GM19438 (cell line): ENCODE measurements around the gene RHOF.
A peak's percentile ranks its signal among the peaks of the same experiment; 100 is the strongest.
"Not testable (repeated sequence)": the region's sequence is repeated elsewhere in the genome, so short reads cannot be mapped to it uniquely, and the experiment has no call there.

ENCODE experiments used
- ATAC-seq: cut with Tn5 transposase; IDR thresholded peaks from one replicate; pipeline ENCODE4 v1.9.1; 2021; ENCODE audit warnings: low read depth; ENCODE audit not compliant: unreplicated experiment

The RHOF gene

DNA sequence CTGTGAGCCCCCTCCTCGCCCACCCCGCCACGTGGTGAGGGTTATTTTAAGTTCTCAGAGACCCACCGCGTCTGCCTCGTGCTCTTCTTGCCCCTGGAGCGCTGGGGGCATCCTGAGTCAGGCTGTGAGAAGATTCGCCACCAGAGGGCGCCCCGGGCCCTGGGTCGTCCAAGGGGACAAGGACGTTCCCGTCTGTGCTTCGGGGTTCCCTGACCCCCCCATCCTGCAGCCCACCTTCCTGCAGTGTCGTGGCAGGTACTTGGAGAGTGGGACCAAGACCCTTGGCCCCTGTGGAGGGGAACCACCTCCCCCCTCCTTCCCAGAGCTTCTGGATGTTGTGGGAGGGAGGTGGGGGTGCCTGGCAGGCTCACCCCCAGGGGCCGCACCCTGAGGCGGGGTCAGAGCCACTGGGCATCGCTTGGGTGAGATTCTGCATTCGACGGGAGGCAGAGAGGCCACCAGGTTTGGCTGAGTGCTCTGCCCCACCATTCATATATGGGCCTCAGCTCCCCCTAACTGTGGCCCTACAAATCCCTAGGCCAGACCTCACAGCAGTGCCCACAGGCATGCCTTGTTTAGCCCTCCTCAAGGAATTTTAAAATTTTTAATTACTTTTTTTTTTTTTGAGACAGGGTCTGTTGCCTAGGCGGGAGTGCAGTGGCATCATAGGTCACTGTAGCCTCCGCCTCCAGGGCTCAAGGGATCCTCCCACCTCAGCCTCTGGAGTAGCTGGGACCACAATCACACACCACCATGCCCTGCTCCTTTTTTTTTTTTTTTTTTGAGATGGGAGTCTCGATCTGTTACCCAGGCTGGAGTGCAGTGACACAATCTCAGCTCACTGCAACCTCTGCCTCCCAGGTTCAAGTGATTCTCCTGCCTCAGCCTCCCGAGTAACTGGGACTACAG is 17.0 kb downstream of the RHOF start:
- ATAC-seq: no peak

DNA sequence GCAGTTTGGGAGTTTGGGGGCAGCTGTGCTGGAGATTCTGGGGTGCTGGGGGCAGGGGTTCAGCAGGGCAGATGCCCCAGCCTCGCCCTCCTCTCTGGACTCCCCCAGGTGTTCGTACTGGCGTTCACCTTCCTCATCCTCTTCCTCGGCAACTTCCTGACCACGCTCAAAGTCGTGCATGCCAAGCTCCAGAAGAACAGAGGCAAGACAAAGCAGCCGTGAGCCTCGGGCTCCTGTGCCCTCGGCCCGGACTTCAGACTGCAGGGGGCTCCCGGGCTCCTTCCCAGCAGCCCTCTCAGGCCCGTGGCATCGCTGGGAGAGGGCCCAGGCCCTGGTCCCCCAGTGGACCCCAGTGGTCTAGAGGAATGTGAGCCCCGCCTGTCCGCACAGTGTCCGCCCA is 18.0 kb downstream of the RHOF start:
- ATAC-seq: no peak

DNA sequence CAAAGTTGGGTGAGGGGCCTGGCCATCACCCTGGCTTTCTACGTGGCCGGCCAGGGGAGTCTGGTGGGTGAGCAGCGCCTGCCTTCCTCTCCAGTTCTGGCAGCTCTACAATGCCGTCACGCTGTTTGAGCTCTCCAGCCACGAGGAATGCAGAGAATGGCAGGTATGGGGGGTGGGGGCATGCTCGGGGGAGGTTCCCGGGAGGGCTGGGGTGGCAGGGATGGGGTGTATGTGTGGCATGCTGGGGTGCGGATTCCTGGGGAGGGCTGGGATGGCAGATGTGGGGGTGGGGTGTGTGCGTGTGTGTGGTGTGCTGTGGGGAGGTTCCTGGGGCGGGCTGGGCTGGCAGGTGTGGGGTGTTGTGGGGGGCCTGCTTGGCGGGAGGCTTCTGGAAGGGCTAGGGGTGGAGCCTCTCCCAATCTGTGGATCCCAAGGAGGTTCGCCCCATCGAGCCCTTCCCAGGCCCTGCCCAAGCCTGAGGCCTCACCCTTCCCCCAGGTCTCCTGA is 18.5 kb downstream of the RHOF start:
- no peak for ATAC-seq

DNA sequence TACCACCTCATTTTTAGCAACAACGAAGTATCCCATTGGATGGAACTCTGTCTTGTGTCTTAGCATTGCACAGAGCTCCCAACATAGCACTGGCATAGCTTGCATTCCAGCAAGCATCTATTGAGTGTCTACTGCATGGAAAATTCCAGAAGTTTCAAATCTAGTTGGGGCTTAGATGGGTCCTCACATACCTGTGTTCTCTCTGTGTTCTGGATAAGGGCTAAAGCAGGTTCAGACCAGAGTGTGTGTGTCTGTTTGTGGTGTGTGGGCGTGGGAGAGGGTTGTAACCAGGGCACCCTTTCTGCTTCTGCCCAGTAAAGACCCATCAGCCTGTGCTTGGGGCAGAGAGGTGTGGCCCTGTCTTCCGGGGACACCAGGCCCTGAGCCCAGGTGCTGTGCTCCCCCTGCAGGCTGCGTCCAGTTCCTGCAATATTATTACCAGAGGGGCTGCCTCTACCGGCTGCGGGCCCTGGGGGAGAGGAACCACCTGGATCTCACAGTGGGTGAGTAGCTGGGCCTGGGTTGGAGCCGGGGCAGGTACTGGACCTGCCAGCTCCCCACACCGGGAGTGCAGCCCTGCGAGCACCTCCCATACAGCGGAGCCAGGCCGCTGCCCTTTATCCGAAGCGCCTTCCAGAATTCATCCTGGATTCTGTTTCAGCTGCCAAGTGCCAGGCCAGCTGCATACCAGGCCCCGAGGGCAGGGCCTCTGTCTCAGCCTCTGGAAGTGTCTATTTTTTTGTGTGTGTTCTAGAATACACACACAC is 20.3 kb downstream of the RHOF start:
- peak; percentile 76 for ATAC-seq

DNA sequence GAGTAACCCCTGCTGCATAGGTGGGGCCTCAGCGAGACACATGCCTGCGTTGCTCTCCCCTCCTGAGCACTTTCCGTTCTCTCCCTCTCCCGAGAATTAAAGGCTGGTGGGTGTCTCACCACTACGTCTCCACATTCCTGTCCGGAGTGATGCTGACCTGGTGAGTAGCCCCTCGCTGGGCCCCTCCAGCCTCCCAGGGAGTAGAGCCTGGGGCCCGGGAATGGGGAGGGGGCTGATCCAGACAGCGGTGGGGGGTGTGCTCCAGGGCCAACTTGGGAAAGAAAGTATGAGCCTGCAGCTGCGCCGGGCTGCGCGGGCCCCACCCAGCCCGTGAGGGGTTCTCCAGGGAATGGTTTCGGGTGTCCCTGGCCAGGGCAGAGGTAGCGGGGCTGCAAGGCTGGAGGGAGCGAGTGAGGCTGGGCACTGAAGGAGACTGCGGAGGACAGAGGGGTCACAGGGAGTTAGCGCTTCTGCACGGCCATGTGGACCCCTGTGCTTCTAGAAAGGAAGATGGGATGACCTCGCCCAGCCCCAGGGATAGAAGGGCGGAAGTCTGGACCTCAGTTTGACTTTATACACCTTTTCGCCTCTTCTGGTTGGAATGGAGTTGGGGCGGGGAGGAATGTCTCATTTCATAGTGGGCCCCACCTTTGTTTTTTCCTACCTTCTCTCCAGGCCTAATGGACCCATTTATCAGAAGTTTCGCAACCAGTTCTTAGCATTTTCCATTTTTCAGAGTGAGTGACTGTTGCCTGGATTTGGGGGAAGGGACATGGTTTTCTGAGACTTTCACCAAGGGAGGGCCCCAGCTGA is 22.5 kb downstream of the RHOF start:
- no peak for ATAC-seq

DNA sequence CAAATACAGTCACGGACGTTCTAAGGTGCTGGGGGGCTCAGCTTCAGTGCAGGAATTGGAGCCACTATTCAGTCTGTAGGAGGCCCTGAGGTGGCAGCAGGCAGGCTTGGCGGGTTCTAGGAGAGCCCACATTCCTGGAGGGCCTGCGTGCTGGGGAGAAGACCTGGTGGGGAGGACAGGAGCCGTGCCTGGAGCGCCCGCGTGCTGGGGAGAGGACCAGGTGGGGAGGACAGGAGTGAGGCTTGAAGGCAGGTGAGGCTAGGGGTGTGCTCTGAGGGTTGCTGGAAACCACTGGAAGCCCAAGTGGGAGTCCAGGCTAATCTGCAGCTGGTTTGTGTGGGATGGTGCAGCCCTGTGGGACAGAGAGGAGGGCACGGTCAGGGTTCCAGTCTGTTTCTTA is 23.1 kb downstream of the RHOF start:
- ATAC-seq: no peak

DNA sequence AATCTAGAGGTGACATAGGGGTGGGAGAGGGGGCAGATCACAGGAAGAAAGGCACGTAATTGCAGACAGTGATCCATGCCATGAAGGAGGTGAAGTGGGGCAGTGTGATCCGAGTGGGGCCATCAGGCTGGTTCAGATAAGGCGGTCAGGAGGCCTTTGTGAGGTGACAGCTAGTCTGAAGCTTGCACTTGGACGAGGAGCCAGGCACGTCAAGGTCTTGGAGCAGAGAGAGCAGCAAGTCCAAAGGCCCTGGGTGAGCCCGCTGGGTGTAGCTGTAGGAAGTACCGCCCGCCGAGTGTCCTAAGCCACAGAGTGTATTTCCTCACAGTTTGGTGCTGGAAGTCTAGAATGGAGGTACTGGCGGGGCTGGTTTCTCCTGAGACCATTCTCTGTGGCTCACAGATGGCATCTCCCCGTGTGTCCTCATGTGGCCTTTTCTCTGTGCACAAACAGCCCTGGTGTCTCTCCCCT is 23.6 kb downstream of the RHOF start:
- no peak for ATAC-seq

DNA sequence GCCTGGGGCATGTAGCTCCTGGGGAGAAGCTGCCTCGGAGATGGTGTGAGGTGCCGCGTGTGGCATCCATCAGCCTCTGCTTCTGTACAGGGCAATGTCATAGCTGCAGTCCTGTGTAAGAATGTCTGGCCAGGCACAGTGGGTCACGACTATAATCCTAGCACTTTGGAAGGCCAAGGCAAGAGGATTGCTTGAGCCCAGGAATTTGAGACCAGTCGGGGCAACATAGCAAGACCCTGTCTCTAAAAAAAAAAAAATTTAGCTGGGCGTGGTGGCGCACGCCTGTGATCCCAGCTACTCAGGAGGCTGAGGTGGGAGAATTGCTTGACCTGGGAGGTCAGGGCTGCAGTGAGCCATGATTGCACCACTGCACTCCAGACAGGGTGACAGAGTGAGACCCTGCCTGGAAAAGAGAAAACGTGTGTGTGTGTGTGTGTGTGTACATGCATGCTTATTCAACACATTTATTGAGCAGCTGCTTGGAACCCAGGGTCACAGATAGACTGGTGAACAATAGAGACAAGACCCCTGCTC is 24.1 kb downstream of the RHOF start:
- ATAC-seq: no peak

DNA sequence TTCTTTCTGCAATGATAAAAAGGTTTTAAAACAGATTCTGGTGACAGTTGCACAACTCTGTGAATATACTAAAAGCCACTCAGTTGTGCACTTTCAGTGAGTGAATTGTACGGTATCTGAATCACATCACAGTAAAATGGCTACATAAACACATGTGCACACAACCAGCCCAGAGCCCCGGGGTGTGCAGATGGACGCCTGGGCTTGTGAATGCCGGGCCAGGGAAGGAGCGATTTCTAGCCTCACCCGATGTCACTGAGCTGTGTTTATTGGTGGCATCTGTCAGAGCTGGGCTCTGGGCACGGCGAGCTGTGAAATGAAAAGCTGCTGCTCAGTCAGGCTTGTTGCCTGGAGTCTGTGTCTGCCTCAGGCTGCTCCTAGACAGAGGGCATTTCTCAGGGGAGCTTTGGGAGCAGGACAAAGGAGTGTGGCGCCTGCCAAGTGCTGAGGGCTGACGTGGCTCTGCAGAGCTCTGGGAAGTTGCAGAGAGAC is 25.9 kb downstream of the RHOF start:
- ATAC-seq: no peak

DNA sequence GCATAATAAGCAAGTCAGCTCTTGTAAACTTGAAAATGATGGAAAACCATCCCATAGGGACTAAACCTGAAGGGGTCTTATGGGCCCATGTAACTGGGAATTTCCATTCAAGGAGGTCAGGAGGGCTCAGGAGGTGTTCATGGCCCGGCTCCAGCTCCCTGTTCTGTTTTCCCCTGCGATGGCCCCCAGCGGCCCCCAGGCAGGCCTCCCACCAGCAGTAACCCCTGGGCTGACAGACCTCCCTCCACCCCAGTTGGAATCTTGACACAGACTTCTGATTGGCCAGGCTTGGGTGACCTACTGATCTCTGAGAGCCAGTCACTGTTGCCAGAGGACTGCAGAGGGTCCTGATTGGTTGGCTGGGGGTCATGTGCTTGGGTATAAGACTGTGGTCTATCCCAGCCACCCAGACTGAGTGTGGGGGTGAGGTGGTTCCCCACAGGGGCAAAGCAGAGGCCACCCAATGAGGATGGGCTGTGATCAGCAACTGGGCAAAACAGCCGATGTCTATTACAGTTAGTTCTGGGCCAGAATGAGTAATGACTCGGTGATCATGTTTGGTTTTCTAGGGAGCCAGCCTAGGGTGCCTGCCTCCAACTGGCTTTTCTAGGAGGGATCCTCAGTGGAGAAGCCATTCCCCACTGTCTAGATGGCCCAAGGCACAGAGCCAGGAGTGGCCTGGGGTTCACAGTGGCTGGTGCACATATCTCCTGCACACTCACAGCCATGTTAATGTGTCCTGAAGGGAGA is 27.0 kb downstream of the RHOF start:
- ATAC-seq: no peak

DNA sequence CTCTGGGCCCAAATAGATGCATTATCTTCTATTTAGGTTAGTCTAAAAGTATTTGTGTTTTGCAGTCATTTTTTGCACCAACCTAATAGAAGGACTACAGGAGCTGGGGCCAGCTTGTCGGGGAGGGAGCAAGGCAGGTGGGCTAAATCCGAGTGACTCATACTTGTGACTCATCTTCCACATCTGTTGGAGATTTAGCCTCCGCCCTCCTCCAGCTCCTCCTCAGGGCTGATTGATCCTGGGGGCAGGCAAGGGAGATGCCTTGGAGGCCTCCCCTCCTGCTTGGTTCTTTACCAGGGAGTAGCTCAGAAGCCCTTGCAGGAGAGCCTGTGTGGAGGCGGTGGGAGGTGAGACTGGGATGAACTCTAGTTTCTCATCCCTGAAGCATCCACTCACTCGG is 27.9 kb downstream of the RHOF start:
- ATAC-seq: no peak

DNA sequence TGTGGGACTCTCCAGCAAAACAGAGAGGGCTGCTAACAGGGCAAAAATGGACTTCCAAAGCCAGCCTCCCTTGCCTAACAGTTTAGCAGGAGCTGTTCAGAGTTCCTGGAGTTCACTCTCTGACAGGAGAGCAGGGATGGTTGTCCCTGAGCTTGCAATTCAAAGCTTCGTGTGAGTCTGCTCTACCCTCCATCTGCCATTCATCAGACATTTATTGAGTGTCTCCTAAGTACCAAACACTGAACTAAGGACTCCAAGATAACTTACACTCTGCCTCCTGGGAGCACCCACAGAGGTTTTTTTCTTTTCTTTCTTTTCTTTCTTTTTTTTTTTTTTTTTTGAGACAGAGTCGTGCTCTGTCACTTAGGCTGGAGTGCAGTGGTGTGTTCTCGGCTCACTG is 28.7 kb downstream of the RHOF start:
- ATAC-seq: no peak

DNA sequence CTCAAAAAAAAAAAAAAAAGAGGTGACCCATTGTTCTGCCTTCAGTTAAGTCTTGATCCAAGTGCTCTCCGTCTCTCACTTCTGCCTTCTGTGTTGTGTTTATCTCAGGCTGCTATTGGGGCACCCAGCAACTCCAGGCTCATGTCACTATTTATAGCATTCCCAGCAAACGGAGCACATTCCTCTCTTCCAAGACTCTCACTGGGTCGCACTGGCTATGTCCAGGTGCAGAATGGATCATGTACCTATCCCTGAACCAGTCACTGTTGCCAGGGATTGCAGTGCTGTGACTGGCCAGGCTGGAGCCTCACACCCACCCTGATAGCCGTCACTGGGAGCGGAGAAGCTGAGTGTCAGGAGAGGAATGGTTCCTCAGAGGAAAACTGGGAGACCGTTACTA is 31.2 kb downstream of the RHOF start:
- no peak for ATAC-seq

DNA sequence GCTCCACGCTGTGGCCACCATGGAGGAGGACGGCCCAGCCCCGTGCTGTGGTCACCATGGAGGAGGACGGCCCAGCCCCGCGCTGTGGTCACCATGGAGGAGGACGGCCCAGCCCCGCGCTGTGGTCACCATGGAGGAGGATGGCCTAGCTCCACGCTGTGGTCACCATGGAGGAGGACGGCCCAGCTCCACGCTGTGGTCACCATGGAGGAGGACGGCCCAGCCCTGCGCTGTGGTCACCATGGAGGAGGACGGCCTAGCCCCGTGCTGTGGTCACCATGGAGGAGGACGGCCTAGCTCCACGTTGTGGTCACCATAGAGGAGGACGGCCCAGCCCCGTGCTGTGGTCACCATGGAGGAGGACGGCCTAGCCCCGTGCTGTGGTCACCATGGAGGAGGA is 35.0 kb downstream of the RHOF start:
- not testable (repeated sequence) for ATAC-seq

DNA sequence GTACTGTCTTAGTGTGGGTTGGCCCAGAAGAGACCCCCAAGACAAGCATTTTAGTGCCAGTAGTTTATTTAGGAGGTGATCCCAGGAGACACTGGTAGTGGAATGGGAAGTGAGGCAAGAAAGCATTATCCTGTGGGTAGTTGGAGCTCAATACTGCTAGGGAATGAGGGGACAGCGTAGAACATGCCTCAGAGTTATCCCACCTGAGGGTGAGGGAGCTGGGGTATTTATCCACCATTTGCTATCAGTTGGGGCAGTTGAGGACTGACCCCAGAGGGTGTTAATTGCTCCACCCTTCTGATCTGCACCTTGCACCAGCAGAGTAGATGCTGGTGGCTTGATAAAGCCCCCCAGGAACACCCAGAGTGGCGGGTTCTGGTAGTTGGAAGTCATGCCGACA is 37.9 kb downstream of the RHOF start:
- ATAC-seq: no peak

DNA sequence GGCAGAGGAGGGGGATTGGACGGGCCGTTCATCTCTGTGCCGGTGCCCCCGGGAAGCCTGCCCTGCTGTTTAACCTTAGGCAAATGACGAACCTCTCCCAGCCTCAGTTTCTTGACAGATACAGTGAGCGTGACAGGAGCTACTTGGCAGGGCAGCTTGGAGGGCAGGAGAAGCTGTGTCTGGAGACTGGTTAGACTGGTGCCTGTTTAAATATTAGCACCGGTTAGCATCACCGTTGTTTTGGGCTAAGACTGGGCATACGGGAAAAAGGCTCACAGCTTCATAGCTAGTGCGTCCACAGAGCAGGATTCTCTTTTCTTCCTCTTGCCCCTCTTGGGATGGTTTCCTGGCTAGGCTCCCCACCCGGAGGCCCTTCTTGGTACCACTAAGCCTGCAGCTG is 38.7 kb downstream of the RHOF start:
- ATAC-seq: no peak

DNA sequence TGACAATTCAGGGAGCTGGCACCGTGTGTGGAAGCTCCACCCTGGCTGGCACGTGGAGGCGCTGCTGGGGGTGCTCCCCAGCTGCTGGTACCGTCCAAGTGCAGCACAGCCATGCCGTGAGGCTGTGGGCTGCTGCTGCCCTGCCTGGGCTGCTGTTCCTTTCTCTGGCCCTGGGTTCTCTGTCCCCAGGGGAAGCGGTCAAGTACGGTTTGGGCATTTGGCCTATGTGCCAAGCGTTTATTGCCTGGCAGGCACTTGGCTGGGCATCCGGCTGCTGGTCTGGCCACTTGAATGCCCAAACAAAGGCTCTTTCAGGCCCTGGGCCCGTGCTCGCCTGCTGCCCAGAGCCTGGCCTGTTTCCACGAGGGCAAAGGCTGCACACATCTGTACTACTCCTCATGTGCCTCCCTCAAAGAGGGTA is 39.6 kb downstream of the RHOF start:
- ATAC-seq: no peak

DNA sequence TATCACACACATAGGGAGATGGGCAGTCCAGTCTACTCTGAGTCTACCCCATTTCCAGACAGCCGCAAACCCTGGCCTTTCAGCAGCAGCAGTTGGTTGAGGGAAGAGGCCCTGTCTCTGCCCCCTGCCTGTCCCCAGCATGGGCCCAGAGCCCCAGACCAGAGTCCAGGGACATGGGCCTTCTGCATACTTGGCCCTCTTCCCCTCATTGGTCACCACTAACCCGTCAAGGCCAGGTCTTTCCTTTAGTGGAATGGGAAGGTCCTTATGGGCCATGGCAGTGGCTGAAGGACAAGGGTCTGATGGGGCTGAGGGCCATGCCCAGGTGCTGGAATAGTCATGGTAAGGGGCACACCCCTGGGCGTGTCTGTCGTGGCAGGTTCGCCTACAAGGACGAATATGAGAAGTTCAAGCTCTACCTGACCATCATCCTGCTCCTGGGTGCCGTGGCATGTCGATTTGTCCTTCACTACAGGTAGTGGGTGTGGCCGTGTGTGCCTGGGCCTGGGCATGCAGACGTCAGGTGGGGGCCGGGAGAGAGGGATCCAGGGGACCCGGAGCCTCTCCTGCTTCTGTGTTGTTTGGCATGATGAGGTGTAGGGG is 41.6 kb downstream of the RHOF start:
- no peak for ATAC-seq

DNA sequence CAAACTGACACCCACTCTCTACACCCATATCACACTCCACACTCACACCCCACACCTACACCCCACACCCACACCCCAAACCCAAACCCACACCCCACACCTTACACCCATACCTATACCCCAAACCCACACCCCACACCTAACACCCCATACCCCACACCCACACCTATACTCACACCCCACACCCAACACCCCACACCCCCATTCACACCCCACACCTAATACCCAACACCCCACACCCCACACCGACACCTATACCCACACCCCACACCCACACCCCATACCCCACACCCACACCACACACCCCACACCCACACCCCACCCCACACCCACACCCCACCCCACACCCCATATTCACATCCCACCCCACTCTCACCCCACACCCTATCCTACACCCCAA is 42.5 kb downstream of the RHOF start:
- ATAC-seq: no peak
